ENCODE measurements around the gene CELSR1. TPM values are rescaled to one million over a fixed set of nuclear protein-coding genes. Genes with fewer than 3 reads are reported as not detected.

Gene CELSR1
- total RNA-seq, 1 experiment from 2014 or later = 37.6 TPM

GRCh38 chr22:46450931-46451561, 86.4 kb downstream of the CELSR1 start:
- BruUV-seq (replicated peaks) = no TSS peak
- DNase-seq = peak; percentile 92 to 95

GRCh38 chr22:46449974-46450745, 87.3 kb downstream of the CELSR1 start:
- Histone ChIP-seq H3K36me3 (ENCODE audit: low read depth) (no peaks in the 10 kb centered on the region), H3K9me3 (ENCODE audit: insufficient read depth, low read depth) (no peaks in the 10 kb centered on the region), H2AFZ (no peak overlapping the region), H3K27ac (peak overlapping the region; percentile 96), H4K20me1 (ENCODE audit: insufficient read depth) (no peaks in the 10 kb centered on the region), H3K4me2 (peak overlapping the region; percentile 79), H3K9me2 (ENCODE audit: insufficient read depth) (no peaks in the 10 kb centered on the region), H3K4me3 (no peak overlapping the region), H3K4me1 (replicated peaks; ENCODE audit: insufficient read depth) (peaks cover 74% of the 10 kb centered on the region), H3F3A (ENCODE audit: insufficient read depth, low read depth) (peaks cover 26% of the 10 kb centered on the region), H3K79me2 (ENCODE audit: low read depth) (peaks cover 46% of the 10 kb centered on the region), H3K27me3 (ENCODE audit: insufficient read depth, low read depth) (no peaks in the 10 kb centered on the region)
- CTCF ChIA-PET = no interaction called here
- POLR2A ChIA-PET (ENCODE audit: unreplicated experiment) = interaction anchor here (0.5 kb wide), 1 partner anchor 47 kb away, joined by 8 read pairs; no protein-coding TSS in a partner anchor
- no peak for DNase-seq
- no peak for TF ChIP-seq CTCF (conservative IDR thresholded peaks at IDR 0.05)
- no peak for TF ChIP-seq EZH2 (IDR thresholded peaks at IDR 0.05; ENCODE audit: low read depth)
- BruUV-seq (replicated peaks) = no TSS peak
- intact Hi-C loops (cut with micrococcal nuclease; ENCODE audit: unreplicated experiment) = loop anchor here (2.0 kb wide), 1 partner anchor 51 kb away; no protein-coding TSS in a partner anchor

More at GRCh38 chr22:46450931-46451561, 86.4 kb downstream of the CELSR1 start:
- H3K79me2 ChIP-seq (ENCODE audit: low read depth) = peaks cover 52% of the 10 kb centered on the region
- H3K27me3 ChIP-seq (ENCODE audit: insufficient read depth, low read depth) = no peaks in the 10 kb centered on the region
- ChIA-PET POLR2A (ENCODE audit: unreplicated experiment) (interaction anchor here (0.5 kb wide), 1 partner anchor 48 kb away, joined by 8 read pairs; no protein-coding TSS in a partner anchor), CTCF (interaction anchor here (0.6 kb wide), 1 partner anchor 1359 kb away, joined by 3 read pairs; no protein-coding TSS in a partner anchor)
- no peaks in the 10 kb centered on the region for H3K9me3 ChIP-seq (ENCODE audit: insufficient read depth, low read depth)
- no peaks in the 10 kb centered on the region for H3K36me3 ChIP-seq (ENCODE audit: low read depth)
- peaks cover 83% of the 10 kb centered on the region for H3K4me1 ChIP-seq (replicated peaks; ENCODE audit: insufficient read depth)
- H2AFZ ChIP-seq = no peak overlapping the region
- H3K4me2 ChIP-seq = peak overlapping the region; percentile 79
- no peak for TF ChIP-seq EZH2 (IDR thresholded peaks at IDR 0.05; ENCODE audit: low read depth)
- TF ChIP-seq CTCF (conservative IDR thresholded peaks at IDR 0.05) = no peak
- H3K4me3 ChIP-seq = peak overlapping the region; percentile 1; the same call in 1 of the 2 replicates
- no peaks in the 10 kb centered on the region for H4K20me1 ChIP-seq (ENCODE audit: insufficient read depth)
- intact Hi-C loops (cut with micrococcal nuclease; ENCODE audit: unreplicated experiment) = loop anchor here (1.0 to 2.0 kb wide), 3 partner anchors 50 to 88 kb away; no protein-coding TSS in a partner anchor
- H3F3A ChIP-seq (ENCODE audit: insufficient read depth, low read depth) = peaks cover 35% of the 10 kb centered on the region
- no peaks in the 10 kb centered on the region for H3K9me2 ChIP-seq (ENCODE audit: insufficient read depth)
- H3K27ac ChIP-seq = peak overlapping the region; percentile 96

GRCh38 chr22:46449116-46449691, 88.2 kb downstream of the CELSR1 start:
- peaks cover 25% of the 10 kb centered on the region for H3F3A ChIP-seq (ENCODE audit: insufficient read depth, low read depth)
- peaks cover 67% of the 10 kb centered on the region for H3K4me1 ChIP-seq (replicated peaks; ENCODE audit: insufficient read depth)
- CTCF ChIA-PET = no interaction called here
- POLR2A ChIA-PET (ENCODE audit: unreplicated experiment) = no interaction called here
- no peaks in the 10 kb centered on the region for H4K20me1 ChIP-seq (ENCODE audit: insufficient read depth)
- no peak for DNase-seq
- no peak for TF ChIP-seq CTCF (conservative IDR thresholded peaks at IDR 0.05)
- no peak for TF ChIP-seq EZH2 (IDR thresholded peaks at IDR 0.05; ENCODE audit: low read depth)
- no peak overlapping the region for H2AFZ ChIP-seq
- H3K9me3 ChIP-seq (ENCODE audit: insufficient read depth, low read depth) = no peaks in the 10 kb centered on the region
- peaks cover 43% of the 10 kb centered on the region for H3K79me2 ChIP-seq (ENCODE audit: low read depth)
- H3K9me2 ChIP-seq (ENCODE audit: insufficient read depth) = no peaks in the 10 kb centered on the region
- BruUV-seq (replicated peaks) = no TSS peak
- no peak overlapping the region for H3K4me3 ChIP-seq
- no peaks in the 10 kb centered on the region for H3K36me3 ChIP-seq (ENCODE audit: low read depth)
- H3K4me2 ChIP-seq = no peak overlapping the region
- intact Hi-C loops (cut with micrococcal nuclease; ENCODE audit: unreplicated experiment) = no loop called here
- no peaks in the 10 kb centered on the region for H3K27me3 ChIP-seq (ENCODE audit: insufficient read depth, low read depth)
- no peak overlapping the region for H3K27ac ChIP-seq
